ENCODE data around the gene TBC1D30.
"Not testable (repeated sequence)": the region's sequence is repeated elsewhere in the genome, so short reads cannot be mapped to it uniquely, and the experiment has no call there.

Gene TBC1D30

GRCh38 chr12:64806173-64806572 lies 18.3 kb upstream of the TBC1D30 start:
- peak; percentile 67 for DNase-seq

- peak; percentile 45 for DNase-seq
These were observed 17.6 kb upstream of the TBC1D30 start for GRCh38 chr12:64806593-64807460.

GRCh38 chr12:64808110-64808509 lies 16.3 kb upstream of the TBC1D30 start:
- DNase-seq: no peak

- no peak for DNase-seq
These were observed 13.6 kb upstream of the TBC1D30 start for GRCh38 chr12:64810831-64811230.

- DNase-seq: no peak
These were observed 10.7 kb upstream of the TBC1D30 start for GRCh38 chr12:64813723-64814122.

GRCh38 chr12:64814432-64814831 lies 10.0 kb upstream of the TBC1D30 start:
- peak; percentile 52 for DNase-seq

DNA sequence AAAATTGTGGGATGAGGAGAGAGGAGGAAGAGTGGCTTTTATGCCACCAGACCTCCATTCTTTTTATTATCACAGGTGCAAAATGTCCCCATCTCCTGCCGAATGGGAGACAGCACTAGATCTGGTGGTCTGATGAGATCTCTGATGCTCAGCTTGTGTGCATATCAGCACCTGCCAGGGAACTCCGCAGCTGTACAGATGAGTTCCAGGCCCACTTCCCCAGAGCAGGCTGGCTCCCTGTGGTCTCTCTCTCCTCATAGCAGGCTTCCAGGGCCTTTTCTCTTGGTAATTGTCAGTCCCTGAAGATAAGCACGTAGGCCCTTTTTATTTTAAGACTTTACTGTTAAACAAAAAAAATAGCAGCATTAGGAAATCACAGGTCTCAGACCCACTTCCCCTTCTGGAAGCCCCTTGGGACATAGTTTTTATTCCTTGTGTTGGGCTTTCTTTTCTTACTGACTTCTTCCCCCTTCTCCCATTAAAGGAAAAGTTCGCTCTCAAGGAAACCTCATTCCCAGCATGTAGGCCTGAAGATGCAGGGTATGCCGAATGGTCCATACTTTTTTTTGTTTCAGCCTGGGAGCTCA lies 4.5 kb upstream of the TBC1D30 start:
- no peak for DNase-seq

DNA sequence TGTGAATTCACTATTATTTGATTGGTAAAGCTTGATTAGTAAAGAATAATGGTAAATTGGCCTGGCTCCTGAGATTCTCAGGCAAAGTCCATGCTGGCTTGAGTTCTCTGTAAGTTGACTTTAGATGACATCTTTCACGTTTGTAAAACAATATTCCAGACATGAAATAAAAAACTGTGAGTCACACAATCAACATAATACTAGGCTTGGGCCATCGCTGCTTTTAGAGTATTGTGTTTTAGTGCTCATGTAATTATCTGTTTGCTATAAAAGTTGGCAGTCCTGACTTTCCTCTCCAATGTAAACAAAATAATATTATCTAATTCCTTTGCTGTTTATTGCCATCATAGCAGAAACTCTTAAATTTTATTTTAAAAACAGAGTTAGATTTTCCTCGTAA lies 3.9 kb upstream of the TBC1D30 start:
- no peak for DNase-seq

DNA sequence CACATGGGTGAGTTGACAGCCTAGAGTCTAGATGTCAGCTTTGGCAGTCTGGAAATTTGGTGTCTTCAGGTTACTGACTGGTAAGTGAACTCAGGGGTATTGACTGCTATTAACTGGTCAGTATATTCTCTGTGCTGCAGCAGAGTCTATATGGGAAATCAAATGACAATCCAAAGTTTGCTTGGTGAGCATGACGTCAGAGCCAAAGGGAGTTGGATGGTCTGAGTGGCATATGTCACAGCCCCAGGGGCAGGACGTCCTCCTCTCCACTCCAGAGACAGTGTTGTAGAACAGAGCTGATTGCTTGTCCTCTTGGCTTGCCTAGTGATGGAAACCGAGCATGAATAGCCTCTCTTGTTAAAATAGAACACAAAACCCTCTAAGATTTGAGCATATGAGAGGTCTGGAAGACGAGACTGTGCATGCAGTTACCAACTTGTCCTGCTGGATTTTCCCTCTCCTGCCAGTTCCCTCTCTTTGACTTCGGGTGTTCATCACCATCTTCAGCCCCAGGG lies 3.3 kb upstream of the TBC1D30 start:
- no peak for DNase-seq

DNA sequence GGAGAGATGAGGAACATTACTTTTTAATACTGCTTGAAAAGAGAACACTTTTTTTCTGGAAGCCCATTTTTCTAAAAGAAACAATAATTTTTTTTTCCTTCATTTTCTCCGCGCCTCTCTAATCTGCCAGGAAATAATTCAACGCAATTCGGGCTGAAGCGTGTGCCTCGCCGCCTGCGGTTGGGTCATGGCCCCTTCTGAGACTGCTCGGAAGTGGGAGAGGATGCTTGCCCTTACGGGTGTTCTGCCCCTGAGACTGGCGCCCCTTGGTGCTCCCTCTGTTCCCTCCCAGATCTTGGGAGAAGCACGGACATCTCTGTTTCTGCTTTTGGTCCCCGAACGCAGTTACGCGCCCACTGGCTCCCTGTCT lies 332 bp upstream of the TBC1D30 start:
- no peak for DNase-seq

GRCh38 chr12:64825143-64826021 lies 935 bp downstream of the TBC1D30 start:
- DNase-seq: peak; percentile 82

GRCh38 chr12:64826234-64826633 lies 1.8 kb downstream of the TBC1D30 start:
- no peak for DNase-seq

DNA sequence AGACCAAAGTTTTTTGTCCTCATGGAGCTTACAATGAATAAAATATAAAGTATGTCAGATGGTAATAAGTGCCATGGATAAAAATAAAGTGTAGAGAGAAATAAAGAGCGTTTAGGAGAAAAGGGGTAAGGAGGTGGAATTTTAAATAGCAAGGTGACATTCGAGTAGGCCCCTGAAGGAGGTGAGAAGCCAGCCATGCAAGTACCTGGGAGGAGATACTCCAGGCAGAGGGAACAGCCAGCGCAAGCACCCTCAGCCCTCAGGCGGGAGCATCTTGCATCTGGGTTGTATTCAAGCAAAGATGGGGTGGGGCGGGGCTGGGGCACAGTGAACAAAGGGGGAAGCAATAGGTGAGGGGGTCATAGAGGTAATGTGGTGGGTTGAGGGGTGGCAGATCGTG lies 4.3 kb downstream of the TBC1D30 start:
- DNase-seq: no peak

DNA sequence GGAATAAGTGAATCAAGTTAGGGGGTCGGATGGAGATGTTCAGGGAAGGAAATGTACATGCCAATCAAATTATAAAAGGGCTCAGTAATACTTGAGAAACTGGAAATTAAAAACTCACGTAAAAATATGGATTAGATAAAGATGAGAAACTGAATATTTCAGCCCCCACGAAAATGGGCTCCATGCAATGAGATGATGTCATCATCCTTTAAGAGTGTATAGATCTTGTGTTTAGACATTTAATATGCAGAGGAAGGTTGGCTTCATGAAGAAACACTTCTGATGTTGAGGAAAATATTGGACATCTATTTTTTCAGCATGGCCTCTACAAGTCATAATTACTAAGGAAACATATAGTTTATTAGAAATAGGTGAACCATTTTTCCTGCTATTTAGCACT lies 9.5 kb downstream of the TBC1D30 start:
- DNase-seq: no peak

DNA sequence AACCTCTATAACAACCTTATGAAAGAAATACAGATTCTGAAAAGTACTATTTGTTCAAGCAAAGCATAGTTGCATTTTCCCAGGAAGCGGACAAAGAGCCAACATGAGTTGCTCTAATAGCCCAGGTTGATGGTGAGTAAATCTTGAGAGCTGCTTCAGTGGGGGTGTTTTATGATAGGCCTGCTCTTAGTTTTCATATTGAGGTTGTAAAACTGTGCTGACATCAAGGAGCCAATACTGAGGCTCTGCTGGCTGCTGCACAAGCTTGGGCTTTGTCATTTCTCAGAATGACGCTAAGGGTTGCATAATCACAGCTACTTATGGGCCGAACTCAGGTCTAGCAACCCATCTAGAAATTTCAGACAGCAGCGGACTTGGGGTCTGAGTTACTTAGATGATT lies 11.5 kb downstream of the TBC1D30 start:
- no peak for DNase-seq

DNA sequence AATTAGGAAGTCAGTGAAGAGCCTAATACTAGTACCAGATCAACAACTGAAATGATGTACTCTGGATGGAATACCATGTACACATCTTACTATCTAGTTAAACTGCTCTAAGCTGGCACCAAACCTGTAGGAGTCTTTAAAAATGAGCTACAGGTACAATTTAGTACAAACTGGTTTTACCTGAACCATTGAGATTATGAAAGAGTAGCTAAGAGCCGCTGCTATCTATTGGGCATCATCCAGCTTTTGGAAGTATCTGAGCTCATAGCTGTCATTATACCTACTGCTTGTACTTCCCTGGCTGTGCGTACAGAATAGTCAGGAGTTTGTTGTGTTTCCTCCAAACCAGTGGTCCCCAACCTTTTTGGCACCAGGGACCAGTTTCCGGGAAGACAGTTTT lies 12.4 kb downstream of the TBC1D30 start:
- DNase-seq: no peak

- DNase-seq: no peak
These were observed 13.0 kb downstream of the TBC1D30 start for GRCh38 chr12:64837427-64837826.

DNA sequence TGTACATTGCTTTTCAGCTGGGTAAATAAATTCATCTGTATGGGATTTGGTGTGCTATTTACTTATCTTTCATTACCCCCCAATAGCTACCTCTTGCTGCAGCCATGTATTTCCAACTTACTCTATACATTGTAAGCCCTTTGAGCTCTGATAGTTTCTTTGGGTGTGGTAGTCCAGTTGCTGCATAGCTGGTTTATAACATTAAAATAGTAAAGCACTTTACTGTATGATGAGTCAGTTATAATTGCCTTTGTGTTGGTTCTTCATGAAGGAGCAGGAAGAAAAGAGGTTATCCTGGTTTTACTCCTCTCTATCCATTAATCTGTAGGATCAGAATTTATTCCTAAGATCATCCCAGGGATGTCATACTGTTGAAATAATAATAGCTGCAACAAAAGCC lies 15.7 kb downstream of the TBC1D30 start:
- no peak for DNase-seq

- no peak for DNase-seq
These were observed 16.7 kb downstream of the TBC1D30 start for GRCh38 chr12:64840949-64841717.

DNA sequence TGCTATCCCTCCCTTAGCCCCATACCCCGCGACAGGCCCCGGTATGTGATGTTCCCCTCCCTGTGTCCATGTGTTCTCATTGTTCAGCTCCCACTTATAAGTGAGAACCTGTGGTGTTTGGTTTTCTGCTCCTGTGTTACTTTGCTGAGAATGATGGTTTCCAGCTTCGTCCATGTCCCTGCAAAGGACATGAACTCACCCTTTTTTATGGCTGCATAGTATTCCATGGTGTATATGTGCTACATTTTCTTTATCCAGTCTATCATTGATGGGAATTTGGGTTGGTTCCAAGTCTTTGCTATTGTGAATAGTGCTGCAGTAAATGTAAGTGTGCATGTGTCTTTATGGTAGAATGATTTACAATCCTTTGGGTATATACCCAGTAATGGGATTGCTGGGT lies 24.0 kb downstream of the TBC1D30 start:
- DNase-seq: not testable (repeated sequence)

DNA sequence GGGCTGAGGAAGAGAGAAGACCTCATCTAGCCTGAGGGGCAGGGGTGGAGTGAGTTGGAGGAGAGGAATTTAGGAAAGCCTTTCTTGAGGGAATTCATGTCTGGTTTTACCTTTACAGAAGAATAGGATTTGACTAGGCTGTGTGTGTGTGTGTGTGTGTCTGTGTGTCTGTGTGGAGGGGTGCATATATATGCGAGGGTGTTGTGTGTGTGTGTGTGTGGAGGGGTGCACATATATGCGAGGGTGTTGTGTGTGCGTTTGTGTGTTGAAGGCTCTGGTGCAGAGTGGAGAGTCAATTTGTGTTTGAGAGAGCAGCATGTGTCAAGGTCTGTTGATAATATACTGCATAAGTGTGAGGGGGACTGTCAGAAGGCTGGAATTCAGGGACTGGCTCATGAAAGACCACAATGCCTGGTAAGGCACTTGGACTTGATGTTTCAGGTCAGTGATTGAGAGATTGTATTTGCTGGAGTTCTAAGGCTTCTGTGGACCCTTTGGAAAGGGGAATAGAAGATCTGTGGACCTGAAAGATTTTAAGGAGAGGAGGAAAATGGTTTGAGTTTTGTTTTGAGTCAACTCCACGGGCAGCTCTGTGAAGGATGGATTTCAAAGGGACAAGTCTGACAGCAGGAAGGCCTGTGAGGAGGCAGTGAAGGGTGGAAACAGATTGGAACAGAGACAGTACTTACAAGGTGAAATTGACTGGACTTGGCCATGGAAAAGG lies 34.6 kb downstream of the TBC1D30 start:
- DNase-seq: no peak

DNA sequence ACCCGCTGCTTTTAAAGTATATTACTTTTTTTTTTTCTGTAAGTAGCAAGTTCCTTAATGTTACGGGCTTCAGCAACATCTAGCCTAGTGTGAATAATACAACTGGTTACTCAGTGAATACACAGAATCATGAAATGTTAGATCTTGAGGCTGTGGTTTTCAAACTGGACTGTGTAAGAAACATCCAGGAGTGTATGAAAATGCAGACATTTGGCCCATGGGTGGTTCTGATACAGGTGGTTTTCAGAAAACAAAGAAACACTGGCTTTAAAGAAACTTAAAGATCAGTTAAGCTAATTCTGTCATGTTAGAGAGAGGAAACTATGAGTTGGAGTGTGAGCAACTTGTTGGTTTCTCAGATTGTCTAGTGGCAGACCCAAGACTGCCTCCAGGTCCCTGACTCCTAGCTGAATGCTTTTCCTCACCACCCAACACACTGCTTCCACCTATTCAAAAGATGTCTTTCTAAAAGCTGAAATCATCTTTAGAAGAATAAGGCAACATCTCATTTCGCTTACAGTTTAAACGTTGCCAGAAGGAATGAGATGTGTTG lies 36.1 kb downstream of the TBC1D30 start:
- DNase-seq: no peak

All from NCI-H2171 treated with DMSO at 0.1 percent for 48 hours (cell line).